ENCODE results near the gene ADH1A.

DNA sequence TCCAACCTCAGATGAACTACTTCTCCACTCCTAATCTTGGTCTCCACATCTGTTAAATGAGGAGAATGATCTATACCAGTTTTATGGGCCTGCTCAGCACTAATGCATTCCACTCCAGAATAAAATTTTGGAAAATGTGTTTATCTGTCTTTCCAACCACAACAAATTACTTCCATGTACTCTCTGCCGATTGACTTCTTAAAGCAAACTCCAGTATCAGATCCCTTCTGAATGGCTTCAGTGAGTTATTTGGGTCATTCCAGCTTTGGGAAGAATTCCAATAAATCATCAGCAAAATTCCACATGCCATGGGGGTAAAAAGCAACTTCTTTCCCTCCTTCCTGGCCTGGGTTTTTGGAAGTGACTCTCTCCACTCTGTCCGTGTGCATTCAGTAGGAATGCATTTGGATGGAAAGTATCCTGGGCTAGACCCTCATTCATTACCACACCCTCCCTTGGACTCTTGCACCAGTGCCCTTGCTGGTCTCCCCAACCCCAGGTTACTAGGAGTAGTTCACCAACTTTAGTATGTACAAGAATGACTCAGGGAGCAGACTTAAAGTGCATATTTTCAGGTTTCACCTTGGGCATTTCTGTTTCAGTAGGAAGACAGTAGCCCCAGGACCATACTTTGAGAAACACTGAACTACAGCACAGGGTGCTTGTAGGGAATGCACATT, 56.3 kb downstream of the ADH1A start:
- TF ChIP-seq, protein P1, sequence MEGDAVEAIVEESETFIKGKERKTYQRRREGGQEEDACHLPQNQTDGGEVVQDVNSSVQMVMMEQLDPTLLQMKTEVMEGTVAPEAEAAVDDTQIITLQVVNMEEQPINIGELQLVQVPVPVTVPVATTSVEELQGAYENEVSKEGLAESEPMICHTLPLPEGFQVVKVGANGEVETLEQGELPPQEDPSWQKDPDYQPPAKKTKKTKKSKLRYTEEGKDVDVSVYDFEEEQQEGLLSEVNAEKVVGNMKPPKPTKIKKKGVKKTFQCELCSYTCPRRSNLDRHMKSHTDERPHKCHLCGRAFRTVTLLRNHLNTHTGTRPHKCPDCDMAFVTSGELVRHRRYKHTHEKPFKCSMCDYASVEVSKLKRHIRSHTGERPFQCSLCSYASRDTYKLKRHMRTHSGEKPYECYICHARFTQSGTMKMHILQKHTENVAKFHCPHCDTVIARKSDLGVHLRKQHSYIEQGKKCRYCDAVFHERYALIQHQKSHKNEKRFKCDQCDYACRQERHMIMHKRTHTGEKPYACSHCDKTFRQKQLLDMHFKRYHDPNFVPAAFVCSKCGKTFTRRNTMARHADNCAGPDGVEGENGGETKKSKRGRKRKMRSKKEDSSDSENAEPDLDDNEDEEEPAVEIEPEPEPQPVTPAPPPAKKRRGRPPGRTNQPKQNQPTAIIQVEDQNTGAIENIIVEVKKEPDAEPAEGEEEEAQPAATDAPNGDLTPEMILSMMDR (IDR thresholded peaks at IDR 0.05), result no peak
- TF ChIP-seq POLR2AphosphoS5 (IDR thresholded peaks at IDR 0.05; ENCODE audit: insufficient read depth in 1 of 2, low read depth in 1 of 2), result no peak
